ENCODE measurements around the gene HEPACAM.
"Not testable (repeated sequence)": the region's sequence is repeated elsewhere in the genome, so short reads cannot be mapped to it uniquely, and the experiment has no call there.

HEPACAM gene

GRCh38 chr11:124935548-124936514 is at the start of gene HEPACAM:
Gene HEPACAM (minus strand): TSS chr11:124936047. CDS start chr11:124936006, 41 bp downstream.
- DNase-seq (ENCODE audit: low read depth) = no peak

- DNase-seq (ENCODE audit: low read depth) = no peak
These were observed 48.6 kb upstream of the HEPACAM start for GRCh38 chr11:124984512-124984854.

GRCh38 chr11:124983674-124984511 is 48.0 kb upstream of the HEPACAM start:
- DNase-seq (ENCODE audit: low read depth) = no peak

- no peak for DNase-seq (ENCODE audit: low read depth)
These were observed 46.2 kb upstream of the HEPACAM start for GRCh38 chr11:124982043-124982442.

GRCh38 chr11:124978316-124978715 is 42.5 kb upstream of the HEPACAM start:
- DNase-seq (ENCODE audit: low read depth) = no peak

- no peak for DNase-seq (ENCODE audit: low read depth)
These were observed 41.2 kb upstream of the HEPACAM start for GRCh38 chr11:124977006-124977405.

- no peak for DNase-seq (ENCODE audit: low read depth)
These were observed 40.7 kb upstream of the HEPACAM start for GRCh38 chr11:124976531-124976930.

GRCh38 chr11:124971810-124972209 is 36.0 kb upstream of the HEPACAM start:
- no peak for DNase-seq (ENCODE audit: low read depth)

- DNase-seq (ENCODE audit: low read depth) = no peak
These were observed 35.1 kb upstream of the HEPACAM start for GRCh38 chr11:124970925-124971324.

GRCh38 chr11:124968197-124968596 is 32.4 kb upstream of the HEPACAM start:
- not testable (repeated sequence) for DNase-seq (ENCODE audit: low read depth)

- no peak for DNase-seq (ENCODE audit: low read depth)
These were observed 26.2 kb upstream of the HEPACAM start for GRCh38 chr11:124961972-124962609.

- no peak for DNase-seq (ENCODE audit: low read depth)
These were observed 19.2 kb upstream of the HEPACAM start for GRCh38 chr11:124955035-124955434.

GRCh38 chr11:124954590-124954955 is 18.7 kb upstream of the HEPACAM start:
- DNase-seq (ENCODE audit: low read depth) = no peak

- DNase-seq (ENCODE audit: low read depth) = peak; percentile 70
These were observed 18.1 kb upstream of the HEPACAM start, which contains the start of gene CCDC15 for GRCh38 chr11:124953753-124954589. Gene CCDC15 (plus strand): TSS chr11:124954202. CDS start chr11:124954733, 531 bp downstream.

- no peak for DNase-seq (ENCODE audit: low read depth)
These were observed 15.5 kb upstream of the HEPACAM start for GRCh38 chr11:124951341-124951740.

GRCh38 chr11:124950601-124951330 is 14.9 kb upstream of the HEPACAM start:
- DNase-seq (ENCODE audit: low read depth) = no peak

- no peak for DNase-seq (ENCODE audit: low read depth)
These were observed 10.9 kb upstream of the HEPACAM start for GRCh38 chr11:124946735-124947141.

- DNase-seq (ENCODE audit: low read depth) = no peak
These were observed 10.0 kb upstream of the HEPACAM start for GRCh38 chr11:124945826-124946225.

GRCh38 chr11:124944565-124944964 is 8.7 kb upstream of the HEPACAM start:
- DNase-seq (ENCODE audit: low read depth) = no peak

GRCh38 chr11:124943741-124944140 is 7.9 kb upstream of the HEPACAM start:
- DNase-seq (ENCODE audit: low read depth) = no peak

GRCh38 chr11:124943254-124943616 is 7.4 kb upstream of the HEPACAM start:
- DNase-seq (ENCODE audit: low read depth) = no peak
